Measurements from ENCODE around the gene CCDC40. TPM values are rescaled to one million over a fixed set of nuclear protein-coding genes. Genes with fewer than 3 reads are reported as not detected.

Gene CCDC40
- total and polyA plus RNA-seq, 10 donors: 0.30 to 8.3 (median 2.3) TPM

GRCh38 chr17:80124351-80124981 lies 88.0 kb downstream of the CCDC40 start:
- H3K9me3 ChIP-seq: no peaks in the 10 kb centered on the region
- WGBS, 5 donors: 76 to 83% (median 78%) methylated on average over 15 of the region's 15 CpGs
- no peak for TF ChIP-seq POLR2A (IDR thresholded peaks at IDR 0.05)
- peak in 2 of 11 experiments; percentile 6 to 12 for TF ChIP-seq CTCF (IDR thresholded peaks at IDR 0.05 in 8 of 11, conservative IDR thresholded peaks at IDR 0.05 in 3 of 11)
- TF ChIP-seq POLR2AphosphoS5 (IDR thresholded peaks at IDR 0.05): no peak
- no peak overlapping the region for H3K27ac ChIP-seq
- peaks cover 0 to 13% (median 0%) of the 10 kb centered on the region in 7 donors for H3K27me3 ChIP-seq (replicated peaks in 1 of 7)
- H3K4me3 ChIP-seq: no peak overlapping the region
- intact Hi-C loops (cut with DNase I; ENCODE audit: low total_unique reads): no loop called here
- peaks cover 0 to 4% (median 0%) of the 10 kb centered on the region in 6 donors for H3K36me3 ChIP-seq
- no peak for DNase-seq
- no peaks in the 10 kb centered on the region for H3K4me1 ChIP-seq

- TF ChIP-seq CTCF (IDR thresholded peaks at IDR 0.05 in 8 of 11, conservative IDR thresholded peaks at IDR 0.05 in 3 of 11) (no peak), POLR2AphosphoS5 (IDR thresholded peaks at IDR 0.05) (no peak), POLR2A (IDR thresholded peaks at IDR 0.05) (no peak)
- intact Hi-C loops (cut with DNase I; ENCODE audit: low total_unique reads): no loop called here
- no peak for DNase-seq
Observed at GRCh38 chr17:80125656-80126448, 89.4 kb downstream of the CCDC40 start.

GRCh38 chr17:80126449-80126715 lies 89.9 kb downstream of the CCDC40 start:
- no peaks in the 10 kb centered on the region for H3K9me3 ChIP-seq
- H3K27me3 ChIP-seq (replicated peaks in 1 of 7): peaks cover 0 to 13% (median 0%) of the 10 kb centered on the region in 7 donors
- WGBS, 5 donors: 78 to 84% (median 79%) methylated on average over 3 of the region's 3 CpGs
- TF ChIP-seq POLR2A (IDR thresholded peaks at IDR 0.05) (no peak), POLR2AphosphoS5 (IDR thresholded peaks at IDR 0.05) (no peak), CTCF (IDR thresholded peaks at IDR 0.05 in 8 of 11, conservative IDR thresholded peaks at IDR 0.05 in 3 of 11) (no peak)
- H3K36me3 ChIP-seq: no peaks in the 10 kb centered on the region
- DNase-seq: no peak
- H3K27ac ChIP-seq: no peak overlapping the region
- H3K4me3 ChIP-seq: no peak overlapping the region
- intact Hi-C loops (cut with DNase I; ENCODE audit: low total_unique reads): no loop called here
- no peaks in the 10 kb centered on the region for H3K4me1 ChIP-seq

More at GRCh38 chr17:80125656-80126448, 89.4 kb downstream of the CCDC40 start:
- WGBS, 5 donors: 64 to 77% (median 75%) methylated on average over 14 of the region's 14 CpGs
- Histone ChIP-seq H3K36me3 (no peaks in the 10 kb centered on the region), H3K27me3 (replicated peaks in 1 of 7) (peaks cover 0 to 13% (median 0%) of the 10 kb centered on the region in 7 donors), H3K4me1 (no peaks in the 10 kb centered on the region), H3K9me3 (no peaks in the 10 kb centered on the region), H3K27ac (no peak overlapping the region), H3K4me3 (no peak overlapping the region)

GRCh38 chr17:80129006-80129565 lies 92.6 kb downstream of the CCDC40 start:
- H3K27ac ChIP-seq: no peak overlapping the region
- intact Hi-C loops (cut with DNase I; ENCODE audit: low total_unique reads): no loop called here
- WGBS, 5 donors: 46 to 52% (median 48%) methylated on average over 4 of the region's 4 CpGs
- H3K27me3 ChIP-seq (replicated peaks in 1 of 7): peaks cover 0 to 13% (median 0%) of the 10 kb centered on the region in 7 donors
- H3K9me3 ChIP-seq: no peaks in the 10 kb centered on the region
- DNase-seq: no peak
- no peaks in the 10 kb centered on the region for H3K4me1 ChIP-seq
- H3K4me3 ChIP-seq: no peak overlapping the region
- peaks cover 0 to 21% (median 12%) of the 10 kb centered on the region in 6 donors for H3K36me3 ChIP-seq
- no peak for TF ChIP-seq POLR2A (IDR thresholded peaks at IDR 0.05)
- TF ChIP-seq POLR2AphosphoS5 (IDR thresholded peaks at IDR 0.05): no peak
- TF ChIP-seq CTCF (IDR thresholded peaks at IDR 0.05 in 8 of 11, conservative IDR thresholded peaks at IDR 0.05 in 3 of 11): no peak

Measured in spleen (tissue), 11 donors.